ENCODE measurements around the gene ABHD1.
A peak's percentile ranks its signal among the peaks of the same experiment; 100 is the strongest.
"Not testable (repeated sequence)": the region's sequence is repeated elsewhere in the genome, so short reads cannot be mapped to it uniquely, and the experiment has no call there.

ABHD1 gene

GRCh38 chr2:27102329-27102728, 21.3 kb upstream of the ABHD1 start:
- H3K4me1 ChIP-seq (ENCODE audit: control insufficient read depth, insufficient read depth, low read length), result no peaks in the 10 kb centered on the region
- no peak overlapping the region for H3K9ac ChIP-seq (ENCODE audit: low read length)
- no peaks in the 10 kb centered on the region for H3K9me3 ChIP-seq (ENCODE audit: control insufficient read depth, low read length)
- no peak overlapping the region for H3K4me3 ChIP-seq (ENCODE audit: low read length)
- no peaks in the 10 kb centered on the region for H3K27me3 ChIP-seq (ENCODE audit: control insufficient read depth, insufficient read depth, low read length)
- no peaks in the 10 kb centered on the region for H3K36me3 ChIP-seq (ENCODE audit: control insufficient read depth, insufficient read depth, low read length)

GRCh38 chr2:27105981-27106380, 17.6 kb upstream of the ABHD1 start:
- Histone ChIP-seq H3K4me3 (ENCODE audit: low read length) (no peak overlapping the region), H3K4me1 (ENCODE audit: control insufficient read depth, insufficient read depth, low read length) (no peaks in the 10 kb centered on the region), H3K9ac (ENCODE audit: low read length) (no peak overlapping the region), H3K9me3 (ENCODE audit: control insufficient read depth, low read length) (no peaks in the 10 kb centered on the region), H3K36me3 (ENCODE audit: control insufficient read depth, insufficient read depth, low read length) (no peaks in the 10 kb centered on the region), H3K27me3 (ENCODE audit: control insufficient read depth, insufficient read depth, low read length) (no peaks in the 10 kb centered on the region)

GRCh38 chr2:27108221-27108620, 15.4 kb upstream of the ABHD1 start:
- H3K36me3 ChIP-seq (ENCODE audit: control insufficient read depth, insufficient read depth, low read length), result no peaks in the 10 kb centered on the region
- no peaks in the 10 kb centered on the region for H3K9me3 ChIP-seq (ENCODE audit: control insufficient read depth, low read length)
- no peak overlapping the region for H3K9ac ChIP-seq (ENCODE audit: low read length)
- no peaks in the 10 kb centered on the region for H3K4me1 ChIP-seq (ENCODE audit: control insufficient read depth, insufficient read depth, low read length)
- H3K4me3 ChIP-seq (ENCODE audit: low read length), result no peak overlapping the region
- no peaks in the 10 kb centered on the region for H3K27me3 ChIP-seq (ENCODE audit: control insufficient read depth, insufficient read depth, low read length)

GRCh38 chr2:27109083-27109482, 14.5 kb upstream of the ABHD1 start:
- no peak overlapping the region for H3K9ac ChIP-seq (ENCODE audit: low read length)
- H3K27me3 ChIP-seq (ENCODE audit: control insufficient read depth, insufficient read depth, low read length), result no peaks in the 10 kb centered on the region
- H3K36me3 ChIP-seq (ENCODE audit: control insufficient read depth, insufficient read depth, low read length), result no peaks in the 10 kb centered on the region
- H3K4me1 ChIP-seq (ENCODE audit: control insufficient read depth, insufficient read depth, low read length), result no peaks in the 10 kb centered on the region
- no peaks in the 10 kb centered on the region for H3K9me3 ChIP-seq (ENCODE audit: control insufficient read depth, low read length)
- no peak overlapping the region for H3K4me3 ChIP-seq (ENCODE audit: low read length)

- H3K36me3 ChIP-seq (ENCODE audit: control insufficient read depth, insufficient read depth, low read length); H3K4me3 ChIP-seq (ENCODE audit: low read length); H3K9me3 ChIP-seq (ENCODE audit: control insufficient read depth, low read length); H3K27me3 ChIP-seq (ENCODE audit: control insufficient read depth, insufficient read depth, low read length); H3K9ac ChIP-seq (ENCODE audit: low read length); H3K4me1 ChIP-seq (ENCODE audit: control insufficient read depth, insufficient read depth, low read length): not testable (repeated sequence)
These were observed 12.8 kb upstream of the ABHD1 start for GRCh38 chr2:27110603-27111352.

- H3K36me3 ChIP-seq (ENCODE audit: control insufficient read depth, insufficient read depth, low read length); H3K27me3 ChIP-seq (ENCODE audit: control insufficient read depth, insufficient read depth, low read length); H3K4me3 ChIP-seq (ENCODE audit: low read length); H3K9ac ChIP-seq (ENCODE audit: low read length); H3K9me3 ChIP-seq (ENCODE audit: control insufficient read depth, low read length); H3K4me1 ChIP-seq (ENCODE audit: control insufficient read depth, insufficient read depth, low read length): not testable (repeated sequence)
These were observed 12.1 kb upstream of the ABHD1 start for GRCh38 chr2:27111392-27112078.

GRCh38 chr2:27115519-27115918, 8.1 kb upstream of the ABHD1 start:
- Histone ChIP-seq H3K9me3 (ENCODE audit: control insufficient read depth, low read length) (no peaks in the 10 kb centered on the region), H3K27me3 (ENCODE audit: control insufficient read depth, insufficient read depth, low read length) (peaks cover 16% of the 10 kb centered on the region), H3K36me3 (ENCODE audit: control insufficient read depth, insufficient read depth, low read length) (no peaks in the 10 kb centered on the region), H3K4me3 (ENCODE audit: low read length) (no peak overlapping the region), H3K9ac (ENCODE audit: low read length) (no peak overlapping the region), H3K4me1 (ENCODE audit: control insufficient read depth, insufficient read depth, low read length) (peaks cover 9% of the 10 kb centered on the region)

GRCh38 chr2:27117995-27118524, 5.6 kb upstream of the ABHD1 start:
- Histone ChIP-seq H3K27me3 (ENCODE audit: control insufficient read depth, insufficient read depth, low read length) (peaks cover 19% of the 10 kb centered on the region), H3K4me3 (ENCODE audit: low read length) (peak overlapping the region; percentile 36), H3K9ac (ENCODE audit: low read length) (peak overlapping the region; percentile 39), H3K36me3 (ENCODE audit: control insufficient read depth, insufficient read depth, low read length) (no peaks in the 10 kb centered on the region), H3K4me1 (ENCODE audit: control insufficient read depth, insufficient read depth, low read length) (peaks cover 9% of the 10 kb centered on the region), H3K9me3 (ENCODE audit: control insufficient read depth, low read length) (no peaks in the 10 kb centered on the region)

- H3K36me3 ChIP-seq (ENCODE audit: control insufficient read depth, insufficient read depth, low read length), result no peaks in the 10 kb centered on the region
- peak within 1 kb of the TSS; percentile 39 for H3K9ac ChIP-seq (ENCODE audit: low read length)
- H3K9me3 ChIP-seq (ENCODE audit: control insufficient read depth, low read length), result no peaks in the 10 kb centered on the region
- H3K4me1 ChIP-seq (ENCODE audit: control insufficient read depth, insufficient read depth, low read length), result peaks cover 9% of the 10 kb centered on the region
- peak within 1 kb of the TSS; percentile 36 for H3K4me3 ChIP-seq (ENCODE audit: low read length)
- H3K27me3 ChIP-seq (ENCODE audit: control insufficient read depth, insufficient read depth, low read length), result peaks cover 19% of the 10 kb centered on the region
These were observed 4.9 kb upstream of the ABHD1 start, which contains the start of gene CGREF1 for GRCh38 chr2:27118525-27119329. Gene CGREF1 (minus strand): TSS chr2:27119128. CDS start chr2:27104366, 14,762 bp downstream.

- Histone ChIP-seq H3K4me1 (ENCODE audit: control insufficient read depth, insufficient read depth, low read length) (peaks cover 15% of the 10 kb centered on the region), H3K27me3 (ENCODE audit: control insufficient read depth, insufficient read depth, low read length) (peaks cover 19% of the 10 kb centered on the region)
- not testable (repeated sequence) for H3K4me3 ChIP-seq (ENCODE audit: low read length); H3K9me3 ChIP-seq (ENCODE audit: control insufficient read depth, low read length); H3K36me3 ChIP-seq (ENCODE audit: control insufficient read depth, insufficient read depth, low read length); H3K9ac ChIP-seq (ENCODE audit: low read length)
These were observed 4.3 kb upstream of the ABHD1 start for GRCh38 chr2:27119330-27119670.

- Histone ChIP-seq H3K4me3 (ENCODE audit: low read length) (no peak overlapping the region), H3K36me3 (ENCODE audit: control insufficient read depth, insufficient read depth, low read length) (no peaks in the 10 kb centered on the region), H3K9ac (ENCODE audit: low read length) (no peak overlapping the region), H3K4me1 (ENCODE audit: control insufficient read depth, insufficient read depth, low read length) (peaks cover 15% of the 10 kb centered on the region), H3K9me3 (ENCODE audit: control insufficient read depth, low read length) (no peaks in the 10 kb centered on the region), H3K27me3 (ENCODE audit: control insufficient read depth, insufficient read depth, low read length) (peaks cover 19% of the 10 kb centered on the region)
These were observed 1.7 kb upstream of the ABHD1 start for GRCh38 chr2:27121906-27122305.

- peaks cover 19% of the 10 kb centered on the region for H3K27me3 ChIP-seq (ENCODE audit: control insufficient read depth, insufficient read depth, low read length)
- H3K4me3 ChIP-seq (ENCODE audit: low read length), result no peak overlapping the region
- H3K36me3 ChIP-seq (ENCODE audit: control insufficient read depth, insufficient read depth, low read length), result no peaks in the 10 kb centered on the region
- H3K9ac ChIP-seq (ENCODE audit: low read length), result no peak overlapping the region
- no peaks in the 10 kb centered on the region for H3K9me3 ChIP-seq (ENCODE audit: control insufficient read depth, low read length)
- H3K4me1 ChIP-seq (ENCODE audit: control insufficient read depth, insufficient read depth, low read length), result peaks cover 15% of the 10 kb centered on the region
These were observed 824 bp upstream of the ABHD1 start for GRCh38 chr2:27122791-27123190.
